ENCODE results near the gene RAB7B. TPM values are rescaled to one million over a fixed set of nuclear protein-coding genes. Genes with fewer than 3 reads are reported as not detected.
A peak's percentile ranks its signal among the peaks of the same experiment; 100 is the strongest.

Gene RAB7B
- total and polyA plus RNA-seq, 5 donors, result 1.6 to 6.0 (median 3.9) TPM

DNA sequence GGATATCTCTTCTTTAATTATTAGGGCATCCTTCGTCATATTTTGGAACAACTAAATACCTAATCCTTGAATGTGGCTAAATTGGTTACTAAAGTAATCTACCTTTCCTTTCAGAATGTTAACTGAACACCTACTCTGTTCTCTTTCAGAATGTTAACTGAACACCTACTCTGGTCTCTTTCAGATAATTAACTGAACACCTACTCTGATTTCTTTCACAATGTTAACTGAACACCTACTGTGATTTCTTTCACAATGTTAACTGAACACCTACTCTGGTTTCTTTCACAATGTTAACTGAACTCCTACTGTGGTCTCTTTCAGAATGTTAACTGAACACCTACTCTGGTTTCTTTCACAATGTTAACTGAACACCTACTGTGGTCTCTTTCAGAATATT, 21.9 kb downstream of the RAB7B start:
- WGBS, result 95% methylated on average over 1 of the region's 1 CpG
- Histone ChIP-seq H3K27ac (ENCODE audit: low read length) (no peak overlapping the region), H3K4me3 (ENCODE audit: low read length) (no peak overlapping the region), H3K4me1 (ENCODE audit: control insufficient read depth, insufficient read depth, low read length) (peaks cover 5% of the 10 kb centered on the region), H3K27me3 (ENCODE audit: control insufficient read depth, insufficient read depth) (no peaks in the 10 kb centered on the region), H3K9me3 (ENCODE audit: control insufficient read depth, low read length) (no peaks in the 10 kb centered on the region)
- no peak for ATAC-seq
- intact Hi-C loops (cut with DNase I), result loop anchor here in 1 of 4 donors (5.0 kb wide), 1 partner anchor 126 kb away; no protein-coding TSS in a partner anchor
- DNase-seq, result no peak

DNA sequence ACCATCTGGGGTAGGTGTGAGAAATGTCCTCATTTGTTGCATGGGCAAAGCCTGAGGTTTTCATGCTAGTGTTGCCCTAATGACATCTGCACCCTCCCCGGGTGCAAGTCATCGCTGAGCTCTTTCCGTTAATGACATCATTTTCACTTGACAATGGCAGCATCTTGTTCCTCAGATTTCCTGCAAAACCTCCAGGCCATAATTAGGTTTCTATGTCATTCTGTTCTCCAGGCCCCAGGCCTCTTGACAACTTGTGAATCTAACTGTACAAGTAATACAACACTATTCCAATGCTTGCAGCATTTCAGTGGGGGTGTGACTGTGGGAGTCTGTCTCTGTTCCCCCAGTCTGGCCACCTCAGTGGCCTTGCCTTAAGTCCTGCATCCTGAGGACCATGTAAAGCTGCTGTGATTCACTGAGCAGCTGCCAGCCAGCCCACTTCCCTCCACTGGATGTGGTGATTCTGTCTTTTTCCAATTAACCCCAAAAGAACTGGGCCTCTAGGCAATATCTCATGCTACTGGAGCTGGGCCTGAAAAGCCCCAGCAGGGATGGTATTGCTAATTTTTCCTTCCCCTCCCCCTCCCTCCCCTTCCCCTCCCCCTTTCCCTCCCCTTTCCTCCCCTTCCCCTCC, 22.8 kb downstream of the RAB7B start:
- 36% methylated on average over 3 of the region's 3 CpGs for WGBS
- ATAC-seq, result no peak

DNA sequence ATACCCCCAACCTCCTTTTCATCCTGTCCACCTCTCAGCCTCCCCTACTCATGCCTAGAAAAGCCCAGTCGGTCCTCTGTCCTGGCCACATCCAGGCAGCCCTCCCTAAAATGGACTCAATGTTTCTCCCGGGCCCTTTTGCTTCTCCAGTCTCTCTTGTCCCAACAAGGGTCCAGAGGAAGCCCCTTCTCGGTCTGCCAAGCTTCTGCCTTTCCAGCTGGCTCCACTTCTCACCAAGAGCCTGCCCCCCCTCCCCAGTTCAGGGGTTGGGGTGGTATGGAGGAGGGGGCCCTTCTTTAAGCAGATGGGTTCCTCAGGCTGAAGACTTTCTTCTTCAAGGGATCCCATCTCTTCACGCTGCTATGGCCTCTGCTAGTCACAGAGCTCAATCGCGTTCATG, 23.9 kb downstream of the RAB7B start:
- intact Hi-C loops (cut with DNase I), result loop anchor here (5.0 to 10.0 kb wide), 6 partner anchors 62 to 384 kb away; no protein-coding TSS in a partner anchor
- 86% methylated on average over 6 of the region's 6 CpGs for WGBS

More for the DNA sequence above, 22.8 kb downstream of the RAB7B start:
- Histone ChIP-seq H3K27me3 (ENCODE audit: control insufficient read depth, insufficient read depth) (no peaks in the 10 kb centered on the region), H3K27ac (ENCODE audit: low read length) (no peak overlapping the region), H3K4me3 (ENCODE audit: low read length) (no peak overlapping the region), H3K9me3 (ENCODE audit: control insufficient read depth, low read length) (no peaks in the 10 kb centered on the region), H3K4me1 (ENCODE audit: control insufficient read depth, insufficient read depth, low read length) (peaks cover 4% of the 10 kb centered on the region)
- intact Hi-C loops (cut with DNase I), result loop anchor here in 1 of 4 donors (5.0 kb wide), 1 partner anchor 127 kb away; no protein-coding TSS in a partner anchor
- no peak for DNase-seq

DNA sequence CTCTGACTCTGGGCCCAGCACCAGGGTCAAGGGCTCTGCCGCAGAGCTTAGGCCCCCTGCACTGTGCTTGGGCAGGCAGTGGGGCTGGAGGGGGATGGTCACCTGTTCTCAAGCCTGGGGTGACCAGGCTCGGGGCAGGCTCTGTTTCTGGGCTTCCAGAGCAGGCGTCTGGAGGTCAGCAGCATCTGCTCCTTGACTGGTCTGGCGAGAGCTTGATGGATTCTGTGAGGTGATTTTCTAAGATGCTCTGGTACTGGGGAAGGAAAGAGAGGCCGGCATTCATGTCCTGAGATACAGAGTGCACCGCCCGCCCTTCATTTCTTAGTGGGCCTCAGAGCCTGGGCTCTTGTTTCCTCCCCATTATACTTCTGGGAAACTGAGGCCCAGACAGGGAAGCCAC, 24.5 kb downstream of the RAB7B start:
- ATAC-seq, result no peak
- no peaks in the 10 kb centered on the region for H3K27me3 ChIP-seq (ENCODE audit: control insufficient read depth, insufficient read depth)
- DNase-seq, result no peak
- H3K27ac ChIP-seq (ENCODE audit: low read length), result no peak overlapping the region
- H3K4me3 ChIP-seq (ENCODE audit: low read length), result no peak overlapping the region
- peaks cover 4% of the 10 kb centered on the region for H3K4me1 ChIP-seq (ENCODE audit: control insufficient read depth, insufficient read depth, low read length)
- intact Hi-C loops (cut with DNase I), result loop anchor here (5.0 to 10.0 kb wide), 6 partner anchors 61 to 384 kb away; no protein-coding TSS in a partner anchor
- H3K9me3 ChIP-seq (ENCODE audit: control insufficient read depth, low read length), result no peaks in the 10 kb centered on the region
- 83% methylated on average over 7 of the region's 7 CpGs for WGBS

More for the DNA sequence above, 23.9 kb downstream of the RAB7B start:
- Histone ChIP-seq H3K27me3 (ENCODE audit: control insufficient read depth, insufficient read depth) (no peaks in the 10 kb centered on the region), H3K4me1 (ENCODE audit: control insufficient read depth, insufficient read depth, low read length) (peaks cover 4% of the 10 kb centered on the region), H3K9me3 (ENCODE audit: control insufficient read depth, low read length) (no peaks in the 10 kb centered on the region), H3K4me3 (ENCODE audit: low read length) (no peak overlapping the region), H3K27ac (ENCODE audit: low read length) (no peak overlapping the region)
- DNase-seq, result no peak
- ATAC-seq, result no peak

DNA sequence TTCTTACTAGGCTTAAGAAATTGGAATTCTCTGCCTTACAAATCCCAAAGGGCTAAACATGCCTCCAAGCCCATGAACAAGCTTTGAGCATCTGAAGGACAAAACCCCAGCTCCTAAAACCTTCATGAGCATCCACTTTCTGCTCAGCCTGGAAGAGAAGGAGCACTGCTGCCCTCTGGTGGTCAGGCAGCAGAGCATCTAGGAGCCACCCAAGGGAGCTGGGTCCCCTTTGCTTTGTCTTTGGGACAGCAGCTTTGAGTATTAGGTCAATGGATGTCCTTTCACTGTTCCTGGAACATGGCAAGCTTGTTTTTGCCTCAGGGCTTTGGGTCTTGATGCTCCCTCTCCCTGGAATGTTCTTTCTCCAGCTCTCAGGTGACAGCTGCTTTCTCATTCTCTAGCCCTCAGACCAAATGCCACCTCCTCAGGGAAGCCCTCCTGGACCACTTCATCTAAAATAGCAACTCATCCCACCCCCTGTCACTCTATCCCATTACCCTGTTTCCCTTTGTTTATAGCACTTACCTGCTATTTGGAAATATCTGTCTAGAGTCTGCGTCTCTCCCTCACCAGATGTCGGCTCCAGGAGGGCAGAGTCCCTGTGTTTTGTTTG, 25.7 kb downstream of the RAB7B start:
- Histone ChIP-seq H3K9me3 (ENCODE audit: control insufficient read depth, low read length) (no peaks in the 10 kb centered on the region), H3K4me1 (ENCODE audit: control insufficient read depth, insufficient read depth, low read length) (peaks cover 4% of the 10 kb centered on the region), H3K4me3 (ENCODE audit: low read length) (no peak overlapping the region), H3K27ac (ENCODE audit: low read length) (peak overlapping the region; percentile 93), H3K27me3 (ENCODE audit: control insufficient read depth, insufficient read depth) (no peaks in the 10 kb centered on the region)
- WGBS, result 98% methylated on average over 2 of the region's 2 CpGs
- intact Hi-C loops (cut with DNase I), result loop anchor here (1.0 to 10.0 kb wide), 10 partner anchors 58 to 383 kb away; no protein-coding TSS in a partner anchor
- ATAC-seq (peak; percentile 76 to 78), DNase-seq (peak; percentile 65 to 89 (median 81))

DNA sequence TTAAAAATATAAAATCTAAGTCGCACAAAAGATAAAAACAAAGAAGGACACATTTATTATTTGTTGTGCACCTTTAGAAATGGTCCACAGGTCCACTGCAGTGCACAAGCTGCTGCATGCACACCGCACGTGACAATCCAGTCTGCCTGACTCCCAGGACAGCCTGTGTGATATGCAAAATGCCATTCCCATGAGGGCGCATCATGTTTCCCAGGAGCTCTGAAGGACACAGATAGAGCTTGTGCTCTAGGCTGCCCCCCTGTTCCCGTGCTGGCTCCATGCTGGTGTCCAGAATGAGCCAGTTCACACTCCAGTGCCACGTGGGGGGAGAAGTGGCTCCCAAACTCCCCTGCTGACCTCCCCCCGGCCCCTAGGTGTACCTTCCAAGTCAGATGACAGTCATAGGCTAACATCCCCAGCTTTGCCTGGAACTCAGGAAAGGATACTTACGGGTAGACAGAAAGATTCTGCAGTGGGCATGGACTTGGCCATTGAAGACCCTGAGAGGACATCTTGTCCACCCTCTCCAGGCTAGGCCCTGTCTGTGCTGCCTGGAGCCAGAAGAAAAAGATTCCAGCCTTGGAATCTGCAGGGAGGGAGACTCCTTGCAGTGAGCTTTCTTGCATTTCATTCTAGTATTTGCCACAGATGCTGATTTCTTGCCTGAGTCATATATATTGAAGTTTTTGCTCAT, 26.3 kb downstream of the RAB7B start:
- Histone ChIP-seq H3K9me3 (ENCODE audit: control insufficient read depth, low read length) (no peaks in the 10 kb centered on the region), H3K27ac (ENCODE audit: low read length) (peak overlapping the region; percentile 93), H3K4me1 (ENCODE audit: control insufficient read depth, insufficient read depth, low read length) (peaks cover 4% of the 10 kb centered on the region), H3K27me3 (ENCODE audit: control insufficient read depth, insufficient read depth) (no peaks in the 10 kb centered on the region), H3K4me3 (ENCODE audit: low read length) (no peak overlapping the region)
- peak; percentile 79 to 86 for ATAC-seq
- DNase-seq, result peak; percentile 48 to 87 (median 83)
- intact Hi-C loops (cut with DNase I), result loop anchor here (1.0 to 10.0 kb wide), 10 partner anchors 58 to 382 kb away; no protein-coding TSS in a partner anchor
- 45% methylated on average over 8 of the region's 8 CpGs for WGBS

DNA sequence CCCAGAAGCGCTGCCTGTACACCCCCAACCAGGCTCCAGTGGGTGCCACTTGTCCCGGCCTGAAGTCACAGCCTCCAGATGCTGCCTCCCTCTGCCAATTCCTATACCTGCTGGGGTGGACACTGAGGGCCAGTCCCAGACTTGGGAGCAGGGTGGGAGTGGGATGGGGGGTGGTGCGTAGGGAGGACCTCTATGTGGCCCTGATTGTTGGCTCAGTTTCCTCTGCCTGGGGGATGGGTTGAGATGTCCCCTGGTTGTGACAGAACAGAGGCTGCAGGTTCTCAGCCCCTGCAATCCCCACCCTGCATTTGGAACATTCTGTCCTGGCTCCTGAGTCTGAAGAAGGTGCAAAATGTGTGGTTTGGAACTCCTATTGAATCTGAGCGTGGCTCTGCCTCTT, 27.2 kb downstream of the RAB7B start:
- Histone ChIP-seq H3K27me3 (ENCODE audit: control insufficient read depth, insufficient read depth) (no peaks in the 10 kb centered on the region), H3K9me3 (ENCODE audit: control insufficient read depth, low read length) (no peaks in the 10 kb centered on the region), H3K4me3 (ENCODE audit: low read length) (no peak overlapping the region), H3K27ac (ENCODE audit: low read length) (peak overlapping the region; percentile 86), H3K4me1 (ENCODE audit: control insufficient read depth, insufficient read depth, low read length) (peaks cover 5% of the 10 kb centered on the region)
- intact Hi-C loops (cut with DNase I), result loop anchor here (2.0 to 10.0 kb wide), 8 partner anchors 57 to 381 kb away; no protein-coding TSS in a partner anchor
- ATAC-seq, result no peak
- no peak for DNase-seq
- WGBS, result 54% methylated on average over 4 of the region's 4 CpGs

DNA sequence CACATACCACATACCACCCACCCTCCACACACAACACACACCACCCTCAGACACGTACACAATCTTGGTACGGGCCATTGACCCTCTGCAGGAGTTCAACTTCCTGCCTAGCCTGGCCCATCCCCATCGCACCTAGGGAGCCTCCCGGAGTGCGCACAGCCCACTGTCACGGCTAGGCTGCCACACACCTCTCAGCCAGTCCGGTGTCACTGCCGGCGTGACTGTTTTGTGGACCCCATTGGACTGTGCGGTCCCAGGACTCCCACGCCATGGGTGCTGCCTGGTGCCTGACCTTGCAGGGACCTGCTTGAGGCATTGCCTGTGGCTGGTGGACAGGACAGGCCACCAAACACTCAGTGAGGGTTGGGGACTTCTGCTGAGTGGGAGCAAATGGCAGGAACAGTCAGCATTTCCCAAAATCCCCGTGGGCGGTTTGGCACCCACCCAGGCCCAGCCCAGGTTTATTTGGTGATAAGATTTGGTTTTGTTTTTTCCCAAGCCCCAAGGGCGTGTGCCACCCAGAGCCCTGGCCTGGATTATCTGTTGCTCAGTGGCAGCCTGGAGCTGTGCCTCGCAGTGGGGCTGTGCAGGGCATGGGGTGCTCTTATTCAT, 27.7 kb downstream of the RAB7B start:
- H3K4me1 ChIP-seq (ENCODE audit: control insufficient read depth, insufficient read depth, low read length), result peaks cover 7% of the 10 kb centered on the region
- H3K4me3 ChIP-seq (ENCODE audit: low read length), result no peak overlapping the region
- WGBS, result 54% methylated on average over 15 of the region's 15 CpGs
- peak overlapping the region; percentile 86 for H3K27ac ChIP-seq (ENCODE audit: low read length)
- no peaks in the 10 kb centered on the region for H3K27me3 ChIP-seq (ENCODE audit: control insufficient read depth, insufficient read depth)
- ATAC-seq, result peak in 1 of 2 donors; percentile 8
- no peaks in the 10 kb centered on the region for H3K9me3 ChIP-seq (ENCODE audit: control insufficient read depth, low read length)
- peak in 1 of 3 donors; percentile 69 for DNase-seq
- intact Hi-C loops (cut with DNase I), result loop anchor here (5.0 to 10.0 kb wide), 6 partner anchors 58 to 381 kb away; no protein-coding TSS in a partner anchor

DNA sequence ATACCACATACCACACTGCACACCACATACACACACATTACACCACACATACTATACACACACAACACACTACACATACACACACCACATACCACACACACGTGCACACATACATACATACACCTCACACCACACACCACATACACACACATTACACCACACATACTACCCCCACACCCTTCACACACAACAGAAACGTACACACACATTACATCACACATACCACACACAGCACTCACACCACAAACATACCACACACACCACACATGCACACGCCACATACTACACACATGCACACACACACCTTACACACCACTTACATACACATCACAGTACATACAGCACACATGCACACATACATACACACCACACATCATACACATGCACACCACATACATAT, 28.5 kb downstream of the RAB7B start:
- peaks cover 7% of the 10 kb centered on the region for H3K4me1 ChIP-seq (ENCODE audit: control insufficient read depth, insufficient read depth, low read length)
- H3K4me3 ChIP-seq (ENCODE audit: low read length), result no peak overlapping the region
- no peak overlapping the region for H3K27ac ChIP-seq (ENCODE audit: low read length)
- DNase-seq (no peak), ATAC-seq (no peak)
- no peaks in the 10 kb centered on the region for H3K27me3 ChIP-seq (ENCODE audit: control insufficient read depth, insufficient read depth)
- H3K9me3 ChIP-seq (ENCODE audit: control insufficient read depth, low read length), result no peaks in the 10 kb centered on the region
- intact Hi-C loops (cut with DNase I), result loop anchor here (5.0 to 10.0 kb wide), 6 partner anchors 57 to 380 kb away; no protein-coding TSS in a partner anchor
- 77% methylated on average over 3 of the region's 3 CpGs for WGBS

DNA sequence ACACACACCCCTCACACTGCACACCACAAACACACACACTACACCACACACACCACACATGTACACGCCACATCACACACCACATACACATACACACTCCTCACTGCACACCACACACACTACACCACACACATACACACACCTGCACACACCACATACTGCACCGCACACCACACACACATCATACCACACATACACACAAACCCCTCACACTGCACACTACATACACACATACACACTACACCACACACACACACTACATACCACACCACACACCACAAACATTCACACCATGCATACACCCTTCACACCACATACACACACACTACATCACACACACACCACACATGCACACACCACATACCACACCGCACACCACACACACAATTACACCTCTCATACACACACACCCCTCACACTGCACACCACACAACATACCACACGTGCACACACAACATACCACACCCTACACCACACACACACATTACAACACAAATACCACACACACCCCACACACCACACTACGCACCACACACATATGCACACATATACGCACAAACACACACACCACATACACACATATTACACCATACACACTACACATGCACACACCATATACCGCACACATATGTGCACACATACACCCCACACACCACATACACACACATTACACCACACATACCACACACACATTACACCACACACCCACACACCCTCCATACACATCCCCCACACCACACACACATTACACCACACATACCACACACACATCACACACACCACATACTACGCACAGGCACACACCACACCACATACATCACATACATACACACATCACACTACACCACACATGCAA, 29.6 kb downstream of the RAB7B start:
- no peak for ATAC-seq
- intact Hi-C loops (cut with DNase I), result loop anchor here (10.0 kb wide), 3 partner anchors 179 to 379 kb away; no protein-coding TSS in a partner anchor
- DNase-seq, result no peak
- H3K4me1 ChIP-seq (ENCODE audit: control insufficient read depth, insufficient read depth, low read length), result peaks cover 7% of the 10 kb centered on the region
- WGBS, result 95% methylated on average over 8 of the region's 8 CpGs
- H3K27ac ChIP-seq (ENCODE audit: low read length), result no peak overlapping the region
- H3K4me3 ChIP-seq (ENCODE audit: low read length), result no peak overlapping the region
- no peaks in the 10 kb centered on the region for H3K27me3 ChIP-seq (ENCODE audit: control insufficient read depth, insufficient read depth)
- H3K9me3 ChIP-seq (ENCODE audit: control insufficient read depth, low read length), result no peaks in the 10 kb centered on the region

All from right cardiac atrium (tissue), 5 donors.